ENCODE data around the gene NUTM2G.
"Not testable (repeated sequence)": the region's sequence is repeated elsewhere in the genome, so short reads cannot be mapped to it uniquely, and the experiment has no call there.

NUTM2G gene

GRCh38 chr9:96892131-96892530, 36.5 kb upstream of the NUTM2G start:
- Histone ChIP-seq H3K9me3 (ENCODE audit: severe bottlenecking) (no peaks in the 10 kb centered on the region), H3K36me3 (ENCODE audit: low read depth) (no peaks in the 10 kb centered on the region), H3K27me3 (ENCODE audit: insufficient read depth, poor library complexity, severe bottlenecking) (no peaks in the 10 kb centered on the region), H3K4me3 (ENCODE audit: severe bottlenecking) (no peak overlapping the region), H3K4me1 (ENCODE audit: insufficient read depth, poor library complexity, severe bottlenecking) (no peaks in the 10 kb centered on the region), H3K27ac (ENCODE audit: poor library complexity, severe bottlenecking) (no peak overlapping the region)
- DNase-seq (ENCODE audit: low spot score) (no peak), ATAC-seq (ENCODE audit: low read depth) (no peak)
- TF ChIP-seq CTCF (IDR thresholded peaks at IDR 0.05; ENCODE audit: poor library complexity, severe bottlenecking): no peak

GRCh38 chr9:96900010-96900409, 28.6 kb upstream of the NUTM2G start:
- not testable (repeated sequence) for H3K27me3 ChIP-seq (ENCODE audit: insufficient read depth, poor library complexity, severe bottlenecking); H3K36me3 ChIP-seq (ENCODE audit: low read depth); ATAC-seq (ENCODE audit: low read depth)

GRCh38 chr9:96904947-96905722, 23.5 kb upstream of the NUTM2G start:
- H3K27me3 ChIP-seq (ENCODE audit: insufficient read depth, poor library complexity, severe bottlenecking); H3K36me3 ChIP-seq (ENCODE audit: low read depth); DNase-seq (ENCODE audit: low spot score); H3K4me3 ChIP-seq (ENCODE audit: severe bottlenecking); ATAC-seq (ENCODE audit: low read depth); H3K9me3 ChIP-seq (ENCODE audit: severe bottlenecking); H3K4me1 ChIP-seq (ENCODE audit: insufficient read depth, poor library complexity, severe bottlenecking); H3K27ac ChIP-seq (ENCODE audit: poor library complexity, severe bottlenecking): not testable (repeated sequence)

More at GRCh38 chr9:96900010-96900409, 28.6 kb upstream of the NUTM2G start:
- H3K27ac ChIP-seq (ENCODE audit: poor library complexity, severe bottlenecking); H3K4me3 ChIP-seq (ENCODE audit: severe bottlenecking); DNase-seq (ENCODE audit: low spot score); H3K9me3 ChIP-seq (ENCODE audit: severe bottlenecking); H3K4me1 ChIP-seq (ENCODE audit: insufficient read depth, poor library complexity, severe bottlenecking): not testable (repeated sequence)

- not testable (repeated sequence) for ATAC-seq (ENCODE audit: low read depth); H3K27me3 ChIP-seq (ENCODE audit: insufficient read depth, poor library complexity, severe bottlenecking)
Measured at GRCh38 chr9:96908479-96908878, 20.2 kb upstream of the NUTM2G start.

GRCh38 chr9:96915539-96915938, 13.1 kb upstream of the NUTM2G start:
- not testable (repeated sequence) for H3K4me3 ChIP-seq (ENCODE audit: severe bottlenecking); H3K36me3 ChIP-seq (ENCODE audit: low read depth); ATAC-seq (ENCODE audit: low read depth); H3K27me3 ChIP-seq (ENCODE audit: insufficient read depth, poor library complexity, severe bottlenecking); H3K9me3 ChIP-seq (ENCODE audit: severe bottlenecking); H3K27ac ChIP-seq (ENCODE audit: poor library complexity, severe bottlenecking); H3K4me1 ChIP-seq (ENCODE audit: insufficient read depth, poor library complexity, severe bottlenecking); DNase-seq (ENCODE audit: low spot score)

More at GRCh38 chr9:96908479-96908878, 20.2 kb upstream of the NUTM2G start:
- not testable (repeated sequence) for H3K4me1 ChIP-seq (ENCODE audit: insufficient read depth, poor library complexity, severe bottlenecking); H3K36me3 ChIP-seq (ENCODE audit: low read depth); DNase-seq (ENCODE audit: low spot score); H3K9me3 ChIP-seq (ENCODE audit: severe bottlenecking); H3K4me3 ChIP-seq (ENCODE audit: severe bottlenecking); H3K27ac ChIP-seq (ENCODE audit: poor library complexity, severe bottlenecking)

GRCh38 chr9:96916531-96916930, 12.1 kb upstream of the NUTM2G start:
- not testable (repeated sequence) for H3K4me3 ChIP-seq (ENCODE audit: severe bottlenecking); H3K9me3 ChIP-seq (ENCODE audit: severe bottlenecking); H3K4me1 ChIP-seq (ENCODE audit: insufficient read depth, poor library complexity, severe bottlenecking); ATAC-seq (ENCODE audit: low read depth); DNase-seq (ENCODE audit: low spot score); H3K27ac ChIP-seq (ENCODE audit: poor library complexity, severe bottlenecking); H3K27me3 ChIP-seq (ENCODE audit: insufficient read depth, poor library complexity, severe bottlenecking); H3K36me3 ChIP-seq (ENCODE audit: low read depth)

- not testable (repeated sequence) for H3K4me3 ChIP-seq (ENCODE audit: severe bottlenecking); H3K9me3 ChIP-seq (ENCODE audit: severe bottlenecking); ATAC-seq (ENCODE audit: low read depth); DNase-seq (ENCODE audit: low spot score); H3K27me3 ChIP-seq (ENCODE audit: insufficient read depth, poor library complexity, severe bottlenecking); H3K27ac ChIP-seq (ENCODE audit: poor library complexity, severe bottlenecking); H3K4me1 ChIP-seq (ENCODE audit: insufficient read depth, poor library complexity, severe bottlenecking); H3K36me3 ChIP-seq (ENCODE audit: low read depth)
Measured at GRCh38 chr9:96918550-96918949, 10.1 kb upstream of the NUTM2G start.

- H3K9me3 ChIP-seq (ENCODE audit: severe bottlenecking); H3K27me3 ChIP-seq (ENCODE audit: insufficient read depth, poor library complexity, severe bottlenecking); ATAC-seq (ENCODE audit: low read depth); DNase-seq (ENCODE audit: low spot score); H3K4me1 ChIP-seq (ENCODE audit: insufficient read depth, poor library complexity, severe bottlenecking); H3K27ac ChIP-seq (ENCODE audit: poor library complexity, severe bottlenecking); H3K36me3 ChIP-seq (ENCODE audit: low read depth); H3K4me3 ChIP-seq (ENCODE audit: severe bottlenecking): not testable (repeated sequence)
Measured at GRCh38 chr9:96920803-96921202, 7.8 kb upstream of the NUTM2G start.

GRCh38 chr9:96925587-96925986, 3.1 kb upstream of the NUTM2G start:
- ATAC-seq (ENCODE audit: low read depth): not testable (repeated sequence)

GRCh38 chr9:96931665-96932064, 3.0 kb downstream of the NUTM2G start:
- ATAC-seq (ENCODE audit: low read depth): 0 out of 3 replicates have a peak, but pooled peaks have one; percentile 30
- not testable (repeated sequence) for H3K4me3 ChIP-seq (ENCODE audit: severe bottlenecking); H3K9me3 ChIP-seq (ENCODE audit: severe bottlenecking); DNase-seq (ENCODE audit: low spot score); H3K36me3 ChIP-seq (ENCODE audit: low read depth); H3K4me1 ChIP-seq (ENCODE audit: insufficient read depth, poor library complexity, severe bottlenecking); H3K27ac ChIP-seq (ENCODE audit: poor library complexity, severe bottlenecking); H3K27me3 ChIP-seq (ENCODE audit: insufficient read depth, poor library complexity, severe bottlenecking)

More at GRCh38 chr9:96925587-96925986, 3.1 kb upstream of the NUTM2G start:
- not testable (repeated sequence) for H3K9me3 ChIP-seq (ENCODE audit: severe bottlenecking); H3K4me3 ChIP-seq (ENCODE audit: severe bottlenecking); H3K36me3 ChIP-seq (ENCODE audit: low read depth); H3K27ac ChIP-seq (ENCODE audit: poor library complexity, severe bottlenecking); H3K4me1 ChIP-seq (ENCODE audit: insufficient read depth, poor library complexity, severe bottlenecking); H3K27me3 ChIP-seq (ENCODE audit: insufficient read depth, poor library complexity, severe bottlenecking); DNase-seq (ENCODE audit: low spot score)

- not testable (repeated sequence) for H3K27me3 ChIP-seq (ENCODE audit: insufficient read depth, poor library complexity, severe bottlenecking); H3K27ac ChIP-seq (ENCODE audit: poor library complexity, severe bottlenecking); H3K9me3 ChIP-seq (ENCODE audit: severe bottlenecking); H3K4me3 ChIP-seq (ENCODE audit: severe bottlenecking); DNase-seq (ENCODE audit: low spot score); H3K4me1 ChIP-seq (ENCODE audit: insufficient read depth, poor library complexity, severe bottlenecking); H3K36me3 ChIP-seq (ENCODE audit: low read depth); ATAC-seq (ENCODE audit: low read depth)
Measured at GRCh38 chr9:96934097-96934496, 5.5 kb downstream of the NUTM2G start.
